NK-92 (cell line): ENCODE data around the gene TK1.
"Not testable (repeated sequence)": the region's sequence is repeated elsewhere in the genome, so short reads cannot be mapped to it uniquely, and the experiment has no call there.

Experiments
- DNase-seq: peaks from one replicate; lab custom pipeline; 2025; ENCODE audit not compliant: unreplicated experiment; lab: John Stamatoyannopoulos, UW

Gene TK1

GRCh38 chr17:78154903-78155811 lies 31.7 kb downstream of the TK1 start:
- no peak for DNase-seq

DNA sequence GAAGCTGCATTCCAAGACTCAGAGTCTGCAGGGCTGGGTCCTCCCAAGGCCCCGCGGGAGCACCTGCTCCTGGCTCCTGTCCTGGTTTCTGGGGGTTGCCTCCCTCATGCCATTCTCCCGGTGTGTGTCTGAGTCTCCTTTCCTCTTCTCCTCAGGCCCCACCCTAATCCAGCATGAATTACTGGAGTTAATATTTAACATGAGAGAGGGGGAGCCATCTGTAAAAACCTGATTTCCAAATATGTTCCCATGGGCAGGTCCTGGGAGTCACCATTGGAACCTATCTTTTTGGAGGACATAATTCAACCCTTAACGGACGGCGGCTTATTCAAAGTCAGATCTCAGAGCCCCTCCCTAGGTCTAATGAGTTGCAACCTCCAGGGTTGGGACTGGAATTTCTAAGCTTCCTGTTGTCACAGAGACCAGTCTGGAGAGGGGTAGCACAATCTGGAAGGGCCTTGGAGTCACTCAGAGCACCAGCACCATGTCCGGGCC lies 35.3 kb downstream of the TK1 start:
- DNase-seq = no peak

DNA sequence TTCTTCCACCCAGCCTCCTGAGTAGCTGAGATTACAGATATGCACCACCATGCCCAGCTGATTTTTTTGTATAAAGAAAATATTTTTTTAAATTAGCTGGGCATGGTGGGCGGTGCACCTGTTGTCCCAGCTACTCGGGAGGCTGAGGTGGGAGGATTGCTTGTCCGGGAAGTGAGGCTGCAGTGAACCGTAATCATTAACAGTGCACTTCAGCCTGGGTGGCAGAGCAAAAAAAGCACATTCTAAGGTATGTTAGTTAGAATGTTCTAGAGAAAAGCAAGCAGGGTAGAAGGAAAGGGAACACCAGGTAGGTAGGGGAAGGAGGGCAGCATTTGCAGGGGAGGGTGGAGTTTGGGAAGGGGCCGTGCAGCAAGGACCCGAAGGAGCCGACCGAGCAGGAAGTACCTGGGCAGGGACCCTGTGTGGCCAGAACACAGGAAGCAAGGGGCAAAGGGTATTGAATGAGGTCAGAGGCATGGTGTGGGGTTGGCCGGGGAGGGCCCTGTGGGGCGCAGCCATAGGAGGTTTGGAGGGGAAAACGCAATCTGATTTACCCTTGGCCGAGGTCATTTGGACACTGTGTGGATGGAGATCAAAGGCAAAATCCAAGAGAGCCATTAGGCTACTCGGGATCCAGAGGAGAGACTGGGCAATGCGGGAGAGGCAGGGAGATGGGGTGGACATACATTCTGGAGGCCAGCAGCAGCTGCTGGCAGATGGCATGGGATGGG lies 38.4 kb downstream of the TK1 start:
- no peak for DNase-seq

- no peak for DNase-seq
Measured at GRCh38 chr17:78147315-78147998, 39.4 kb downstream of the TK1 start.

DNA sequence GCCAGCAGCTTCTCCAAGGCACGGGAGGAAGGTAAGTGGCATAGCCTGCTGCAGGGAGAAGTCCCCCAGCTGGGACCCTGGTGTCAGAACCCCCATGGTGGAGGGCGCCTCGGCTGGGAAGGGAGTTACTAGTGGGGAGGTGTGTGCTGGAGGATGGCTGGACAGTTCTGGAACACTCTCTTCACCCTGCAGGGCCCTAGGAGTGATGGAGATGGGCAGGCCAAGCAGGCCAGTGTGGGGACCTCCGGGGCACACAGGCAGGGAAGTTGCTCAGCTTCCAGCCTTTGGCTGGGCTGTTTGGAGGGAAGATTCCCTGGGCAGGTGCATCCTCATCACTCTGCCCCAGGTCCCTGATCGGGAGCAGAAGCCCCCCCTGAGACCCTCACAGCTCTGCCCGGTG lies 40.0 kb downstream of the TK1 start:
- no peak for DNase-seq

- no peak for DNase-seq
Measured at GRCh38 chr17:78146471-78146869, 40.4 kb downstream of the TK1 start.

GRCh38 chr17:78144736-78145641 lies 41.9 kb downstream of the TK1 start:
- DNase-seq = no peak

GRCh38 chr17:78144147-78144719 lies 42.6 kb downstream of the TK1 start:
- DNase-seq = no peak

- DNase-seq = no peak
Measured at GRCh38 chr17:78143214-78144146, 43.4 kb downstream of the TK1 start.

DNA sequence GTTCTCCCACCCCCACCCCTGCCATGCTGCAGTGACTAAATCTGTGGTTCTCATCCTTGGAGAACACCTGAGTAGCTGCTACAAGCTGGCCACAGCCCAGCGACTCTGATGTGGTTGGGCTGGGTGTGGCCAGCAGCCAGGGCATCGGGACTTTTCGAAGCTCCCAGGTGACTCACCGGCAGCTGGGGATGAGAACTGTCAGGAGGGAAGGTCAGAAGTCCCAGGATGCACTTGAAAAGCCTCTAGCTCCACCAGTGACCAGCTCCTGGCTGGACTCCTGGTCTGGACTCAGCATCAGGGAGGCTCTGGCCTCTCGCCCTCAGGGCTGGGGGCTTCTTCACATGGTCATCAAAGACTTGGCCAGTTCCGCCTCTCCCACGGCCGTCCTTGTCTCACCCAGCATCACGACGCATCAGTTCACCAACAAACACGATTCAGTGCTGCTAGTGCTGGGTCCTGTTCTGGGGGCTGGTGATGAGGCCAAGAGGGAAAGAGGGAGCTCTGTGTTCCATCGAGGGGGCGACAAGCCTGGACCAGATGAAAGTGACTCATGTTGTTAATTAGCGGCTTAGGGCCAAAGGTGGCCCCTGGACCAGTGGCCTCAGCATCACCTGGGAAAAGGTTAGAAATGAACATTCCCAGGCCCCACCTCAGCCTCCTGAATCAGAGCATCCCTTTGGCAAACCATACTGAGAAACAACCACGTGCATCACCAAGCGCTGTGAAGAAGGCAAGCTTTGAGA lies 44.6 kb downstream of the TK1 start:
- no peak for DNase-seq

DNA sequence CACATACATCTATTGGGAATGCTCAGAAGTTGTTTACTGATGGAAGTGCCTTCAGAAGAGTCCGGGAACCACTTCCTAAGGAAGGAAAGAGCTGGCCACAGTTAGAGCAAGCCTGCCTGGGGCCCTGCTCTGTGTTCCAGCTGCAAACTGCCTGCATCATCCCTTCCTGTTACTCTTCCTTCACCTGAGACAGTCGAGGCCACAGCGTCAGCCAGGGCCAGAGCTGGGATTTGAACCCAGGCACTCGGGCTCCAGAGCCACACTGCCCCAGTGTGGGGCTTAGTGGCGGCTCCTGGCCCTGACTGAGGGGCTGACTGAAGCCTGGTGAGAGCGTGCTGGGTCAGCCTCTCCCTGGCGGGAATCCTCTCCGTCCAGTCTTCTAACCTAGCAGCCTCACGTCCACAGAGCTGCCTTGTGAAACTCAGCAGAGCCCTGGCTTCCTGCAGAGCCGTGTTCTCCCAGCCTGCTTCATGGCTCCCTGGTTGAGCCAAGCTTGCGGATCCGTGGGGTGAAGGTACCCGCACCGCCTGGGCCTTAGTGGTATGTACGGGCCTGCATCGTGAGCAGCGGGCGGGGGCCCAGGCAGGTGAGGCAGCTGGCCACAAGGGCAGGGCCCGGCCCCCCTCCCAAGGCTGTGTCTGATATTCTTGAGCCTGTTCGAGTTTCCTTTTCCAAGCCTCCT lies 45.3 kb downstream of the TK1 start:
- no peak for DNase-seq

DNA sequence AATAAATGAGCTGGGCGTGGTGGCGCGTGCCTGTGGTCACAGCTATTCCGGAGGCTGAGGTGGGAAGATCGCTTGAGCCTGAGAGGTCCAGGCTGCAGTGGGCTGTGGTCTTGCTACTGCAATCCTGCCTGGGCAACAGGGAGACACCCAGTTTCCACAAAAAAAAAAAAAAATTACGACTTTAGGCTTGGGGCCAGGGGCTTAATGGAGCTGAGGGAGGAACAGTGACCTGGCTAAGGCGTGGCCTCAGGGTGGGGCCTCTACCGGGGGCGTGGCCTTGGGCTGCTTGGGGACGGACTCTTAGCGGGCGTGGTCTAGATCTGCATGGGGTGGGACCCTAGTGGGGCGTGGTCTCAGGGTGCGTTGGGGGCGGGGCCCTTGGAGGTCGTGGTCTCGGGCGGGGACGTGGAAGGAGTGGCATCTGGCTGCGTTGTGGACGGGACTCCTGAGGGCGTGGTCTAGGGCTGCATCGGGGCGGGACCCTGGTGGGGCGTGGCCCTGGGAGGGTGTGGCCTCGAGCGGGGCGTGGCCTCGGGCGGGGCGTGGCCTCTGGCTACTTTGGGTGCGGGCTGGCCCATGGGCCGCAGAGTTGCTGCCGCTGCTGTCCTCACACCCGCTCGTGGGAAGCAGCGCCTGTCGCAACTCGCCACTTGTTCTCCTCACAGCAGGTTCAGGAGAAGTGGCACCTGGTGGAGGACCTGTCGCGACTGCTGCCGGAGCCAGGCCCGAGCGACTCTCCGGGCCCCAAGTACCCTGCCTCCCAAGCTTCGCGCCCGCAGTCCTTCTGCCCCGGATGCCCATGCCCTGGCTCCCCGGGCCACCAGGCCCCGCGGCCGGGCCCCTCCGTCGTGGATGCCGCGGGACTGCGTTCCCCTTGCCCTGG lies 46.4 kb downstream of the TK1 start:
- DNase-seq = peak; percentile 56

GRCh38 chr17:78139861-78140168 lies 47.0 kb downstream of the TK1 start:
- DNase-seq = not testable (repeated sequence)

DNA sequence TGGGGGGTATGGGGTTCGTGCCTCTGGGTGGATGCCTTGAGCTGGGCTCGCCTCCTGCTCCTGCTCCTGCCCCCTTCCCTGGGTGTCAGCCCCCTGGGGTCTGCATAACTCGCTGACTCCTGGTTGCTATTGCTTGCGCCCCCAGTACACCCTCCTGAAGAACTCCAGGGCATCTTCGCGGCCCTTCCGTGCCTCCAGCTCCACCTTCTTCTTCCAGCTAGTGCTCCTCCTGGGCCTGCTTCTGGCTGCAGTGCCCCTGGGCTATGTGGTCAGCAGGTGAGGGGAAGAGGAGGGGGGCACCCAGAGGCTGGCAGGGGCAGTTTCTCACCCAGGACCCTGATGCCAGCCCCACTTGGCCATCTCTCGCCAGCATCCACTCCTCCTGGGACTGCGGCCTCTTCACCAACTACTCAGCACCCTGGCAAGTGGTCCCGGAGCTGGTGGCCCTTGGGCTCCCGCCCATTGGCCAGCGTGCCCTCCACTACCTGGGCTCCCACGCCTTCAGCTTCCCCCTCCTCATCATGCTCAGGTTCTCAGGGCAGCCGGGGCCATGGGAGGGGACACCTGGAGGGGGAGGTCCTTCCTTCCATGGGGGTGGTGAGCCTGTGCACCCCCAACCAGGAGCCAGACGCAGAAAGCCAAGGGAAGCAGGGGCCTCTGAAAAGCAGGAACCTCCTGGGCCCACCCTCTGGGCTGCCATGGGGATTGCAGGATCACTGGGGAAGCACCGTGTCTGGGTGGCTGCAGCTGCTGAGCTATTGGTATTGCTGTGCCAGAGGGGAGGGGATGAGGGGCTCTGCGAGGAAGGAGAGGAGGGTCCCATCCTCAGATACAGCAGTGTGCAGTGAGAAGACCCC lies 48.4 kb downstream of the TK1 start:
- DNase-seq = no peak

- DNase-seq = no peak
Measured at GRCh38 chr17:78137392-78138203, 49.3 kb downstream of the TK1 start.
